MCF 10A (cell line): ENCODE data around the gene C17orf113. TPM values are rescaled to one million over a fixed set of nuclear protein-coding genes. Genes with fewer than 3 reads are reported as not detected.
A peak's percentile ranks its signal among the peaks of the same experiment; 100 is the strongest.

Experiments used
- BruUV-seq: library from RNA; stranded (reverse); fragments of 400-500 nt; replicated peaks from 2 replicates; lab custom pipeline; 2021; lab: Mats Ljungman, UMichigan
- CTCF ChIA-PET: fragments of 300-600 bp; sonication (Branson Sonifier 250); formaldehyde crosslinking; extraction: SDS; loops from one replicate; lab custom pipeline; 2021; ENCODE audit warnings: antibody characterized with exemption, inconsistent platforms; lab: Yijun Ruan, JAX
- POLR2A ChIA-PET: fragments of 300-600, 350-650 bp; sonication (Branson Sonifier 250); formaldehyde crosslinking; extraction: SDS; loops from one replicate; lab custom pipeline; 2020; ENCODE audit warnings: antibody characterized with exemption, inconsistent platforms; lab: Yijun Ruan, JAX
- DNase-seq: peaks from one replicate; pipeline ENCODE4 v3.0.0-alpha.2; 2018; ENCODE audit not compliant: unreplicated experiment
- H3K27ac Mint-ChIP-seq: one replicate; pipeline ENCODE4 v1.8.0; 2022; ENCODE audit warnings: mild to moderate bottlenecking, low read depth, mixed read lengths; ENCODE audit not compliant: unreplicated experiment
- H3K27me3 Mint-ChIP-seq: one replicate; pipeline ENCODE4 v1.8.0; 2022; ENCODE audit warnings: mixed read lengths; ENCODE audit not compliant: insufficient read depth, unreplicated experiment
- H3K36me3 Mint-ChIP-seq: one replicate; pipeline ENCODE4 v1.8.0; 2022; ENCODE audit warnings: mild to moderate bottlenecking, moderate library complexity, mixed read lengths; ENCODE audit not compliant: insufficient read depth, unreplicated experiment
- H3K4me1 Mint-ChIP-seq: one replicate; pipeline ENCODE4 v1.8.0; 2022; ENCODE audit warnings: mixed read lengths; ENCODE audit not compliant: insufficient read depth, unreplicated experiment
- H3K4me3 Mint-ChIP-seq: one replicate; pipeline ENCODE4 v1.8.0; 2022; ENCODE audit warnings: mild to moderate bottlenecking, moderate library complexity, mixed read lengths; ENCODE audit not compliant: unreplicated experiment
- H3K9me3 Mint-ChIP-seq: one replicate; pipeline ENCODE4 v1.8.0; 2022; ENCODE audit warnings: mixed read lengths; ENCODE audit not compliant: unreplicated experiment
- CTCF ChIP-seq: fragments of 200-600 bp; IDR thresholded peaks from one replicate; pipeline ENCODE4 v1.8.0; 2022; ENCODE audit warnings: antibody characterized with exemption, mild to moderate bottlenecking; ENCODE audit not compliant: unreplicated experiment
- intact Hi-C: fragments of 100-400 bp; cut with micrococcal nuclease; formaldehyde crosslinking; loops from 2 replicates; pipeline ENCODE4 v1.14.1; 2022
- total RNA-seq: library from RNA; stranded (reverse); gene quantifications from 2 replicates; pipeline ENCODE4 v1.2.3, GENCODE V29; 2022

Gene C17orf113
- total RNA-seq, 1 experiment from 2014 or later, result 0.72 TPM

- BruUV-seq, result no TSS peak
- peak within 1 kb of the TSS; percentile 99 for H3K27ac Mint-ChIP-seq
- TF ChIP-seq CTCF, result peak; percentile 88
- peaks cover 27% of the 10 kb centered on the region for H3K4me1 Mint-ChIP-seq
- ChIA-PET CTCF (interaction anchor here (0.6 to 2.2 kb wide), 21 partner anchors 17 to 1186 kb away, joined by 3 to 14 read pairs (median 4); partner anchors contain the start of genes BECN1, JUP, ODAD4 and RAB5C), POLR2A (interaction anchor here (0.7 to 6.8 kb wide), 14 partner anchors 8 to 979 kb away, joined by 3 to 138 read pairs (median 4); partner anchors contain the start of genes ACLY, C17orf113, CNP and HSPB9)
- intact Hi-C loops, result no loop called here
- peaks cover 38% of the 10 kb centered on the region for H3K36me3 Mint-ChIP-seq
- DNase-seq, result peak; percentile 87
- no peaks in the 10 kb centered on the region for H3K9me3 Mint-ChIP-seq
- H3K4me3 Mint-ChIP-seq, result peak within 1 kb of the TSS; percentile 99
- H3K27me3 Mint-ChIP-seq, result no peaks in the 10 kb centered on the region
Measured at GRCh38 chr17:42019509-42020404, 30.6 kb downstream of the C17orf113 start, which contains the start of gene NKIRAS2. Gene NKIRAS2 (plus strand): TSS chr17:42020090. CDS start chr17:42021578, 1,488 bp downstream.

GRCh38 chr17:42018988-42019387 is 31.4 kb downstream of the C17orf113 start:
- H3K36me3 Mint-ChIP-seq, result peaks cover 33% of the 10 kb centered on the region
- ChIA-PET CTCF (interaction anchor here (0.6 to 1.7 kb wide), 11 partner anchors 10 to 1187 kb away, joined by 3 to 5 read pairs (median 3); partner anchors contain the start of gene RAB5C), POLR2A (interaction anchor here (1.1 to 6.8 kb wide), 6 partner anchors 10 to 135 kb away, joined by 3 to 138 read pairs (median 6); partner anchors contain the start of genes CNP and ODAD4)
- H3K27me3 Mint-ChIP-seq, result no peaks in the 10 kb centered on the region
- H3K4me3 Mint-ChIP-seq, result peak overlapping the region; percentile 99
- no peak for TF ChIP-seq CTCF
- no TSS peak for BruUV-seq
- no peak for DNase-seq
- H3K27ac Mint-ChIP-seq, result peak overlapping the region; percentile 99
- no peaks in the 10 kb centered on the region for H3K9me3 Mint-ChIP-seq
- peaks cover 24% of the 10 kb centered on the region for H3K4me1 Mint-ChIP-seq
- intact Hi-C loops, result no loop called here

- Mint-ChIP-seq H3K27ac (peak overlapping the region; percentile 99), H3K27me3 (no peaks in the 10 kb centered on the region), H3K9me3 (no peaks in the 10 kb centered on the region), H3K36me3 (peaks cover 28% of the 10 kb centered on the region), H3K4me3 (peak overlapping the region; percentile 99), H3K4me1 (peaks cover 26% of the 10 kb centered on the region)
- CTCF ChIA-PET, result interaction anchor here (0.7 to 1.7 kb wide), 13 partner anchors 10 to 174 kb away, joined by 3 to 11 read pairs (median 3); no protein-coding TSS in a partner anchor
- no peak for DNase-seq
- TF ChIP-seq CTCF, result no peak
- no TSS peak for BruUV-seq
- POLR2A ChIA-PET, result interaction anchor here (0.5 to 6.8 kb wide), 23 partner anchors 8 to 738 kb away, joined by 3 to 138 read pairs (median 4); partner anchors contain the start of genes ACLY, CAVIN1, CNP and DHX58
- intact Hi-C loops, result no loop called here
Measured at GRCh38 chr17:42018339-42018738, 32.1 kb downstream of the C17orf113 start.

- H3K27ac Mint-ChIP-seq, result peak overlapping the region; percentile 99
- intact Hi-C loops, result loop anchor here (2.0 kb wide), 1 partner anchor 51 kb away; the partner anchor contains the start of gene CNP
- BruUV-seq, result no TSS peak
- DNase-seq, result no peak
- TF ChIP-seq CTCF, result no peak
- peak overlapping the region; percentile 99 for H3K4me3 Mint-ChIP-seq
- H3K27me3 Mint-ChIP-seq, result no peaks in the 10 kb centered on the region
- ChIA-PET POLR2A (interaction anchor here (0.5 to 6.8 kb wide), 35 partner anchors 9 to 756 kb away, joined by 3 to 138 read pairs (median 3); partner anchors contain the start of genes ACLY, CAVIN1, CNP and DHX58), CTCF (interaction anchor here (0.6 to 1.7 kb wide), 14 partner anchors 11 to 218 kb away, joined by 3 to 11 read pairs (median 3); no protein-coding TSS in a partner anchor)
- peaks cover 31% of the 10 kb centered on the region for H3K4me1 Mint-ChIP-seq
- no peaks in the 10 kb centered on the region for H3K9me3 Mint-ChIP-seq
- peaks cover 23% of the 10 kb centered on the region for H3K36me3 Mint-ChIP-seq
Measured at GRCh38 chr17:42017866-42018200, 32.6 kb downstream of the C17orf113 start.
